ENCODE results near the gene RNF4. TPM values are rescaled to one million over a fixed set of nuclear protein-coding genes. Genes with fewer than 3 reads are reported as not detected.

RNF4 gene
- polyA plus RNA-seq, 3 donors = 63.6 to 71.0 (median 68.6) TPM

DNA sequence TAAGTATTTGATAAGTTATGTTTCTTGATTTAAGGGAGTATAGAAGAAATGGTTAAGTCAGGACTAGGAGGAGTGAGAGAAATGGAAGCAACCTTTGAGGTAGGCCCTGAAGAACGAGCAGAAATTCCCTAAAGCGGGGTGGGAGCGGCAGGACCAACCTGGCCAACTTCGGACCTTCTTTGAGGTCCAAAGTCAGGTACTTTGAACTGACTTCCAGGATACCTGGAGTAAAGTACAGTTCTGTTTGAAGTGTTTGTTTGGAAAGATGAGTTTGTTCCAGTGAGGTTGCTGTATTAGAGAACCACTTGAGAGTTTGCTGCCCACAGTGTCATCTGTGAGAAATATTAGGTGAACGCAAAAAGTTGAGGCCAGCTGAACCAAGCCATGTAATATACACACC, 11.7 kb downstream of the RNF4 start:
- DNase-seq (ENCODE audit: extremely low read depth in 1 of 11, low read depth in 9 of 11, low spot score in 4 of 11) = no peak

DNA sequence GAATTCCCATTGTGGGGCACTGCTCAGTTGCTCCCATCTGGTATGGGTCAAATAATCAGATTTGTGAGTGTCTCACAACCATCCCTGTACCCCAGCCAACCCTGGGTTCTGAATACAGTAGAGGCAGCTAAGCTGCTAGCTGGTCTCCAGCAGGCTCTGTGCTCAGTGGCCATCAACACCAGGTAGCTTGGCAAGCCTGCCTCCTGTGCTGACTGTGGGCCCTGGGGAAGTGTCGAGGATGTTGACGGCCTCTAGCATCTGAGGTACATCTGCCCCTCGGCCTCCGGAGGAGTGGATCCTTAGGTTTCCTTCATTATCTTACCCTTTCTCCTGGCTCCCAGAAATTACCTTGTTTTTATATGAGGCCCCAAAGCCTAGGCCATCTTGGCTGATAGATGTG, 13.3 kb downstream of the RNF4 start:
- no peak for DNase-seq (ENCODE audit: extremely low read depth in 1 of 11, low read depth in 9 of 11, low spot score in 4 of 11)

DNA sequence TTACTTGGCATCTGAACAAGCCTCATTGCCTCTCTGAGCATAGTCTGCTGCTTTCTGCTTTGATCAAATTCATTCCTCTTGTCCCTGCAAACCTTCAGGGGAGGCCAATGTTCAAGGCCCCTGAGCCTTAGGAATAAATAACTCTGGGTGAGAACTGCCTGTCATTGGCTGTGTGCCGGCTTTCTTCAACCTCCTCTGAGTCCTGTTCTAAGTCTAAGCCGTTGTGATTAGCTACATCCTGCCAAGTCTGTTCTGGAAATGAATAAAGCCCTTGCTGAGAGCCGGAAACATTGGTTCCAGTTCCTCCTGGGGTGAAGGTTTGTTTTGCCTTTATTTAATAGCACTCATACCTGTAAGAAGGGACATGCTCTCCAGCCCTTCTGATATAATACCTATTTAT, 13.8 kb downstream of the RNF4 start:
- DNase-seq (ENCODE audit: extremely low read depth in 1 of 11, low read depth in 9 of 11, low spot score in 4 of 11) = peak in 1 of 11 donors; percentile 22

DNA sequence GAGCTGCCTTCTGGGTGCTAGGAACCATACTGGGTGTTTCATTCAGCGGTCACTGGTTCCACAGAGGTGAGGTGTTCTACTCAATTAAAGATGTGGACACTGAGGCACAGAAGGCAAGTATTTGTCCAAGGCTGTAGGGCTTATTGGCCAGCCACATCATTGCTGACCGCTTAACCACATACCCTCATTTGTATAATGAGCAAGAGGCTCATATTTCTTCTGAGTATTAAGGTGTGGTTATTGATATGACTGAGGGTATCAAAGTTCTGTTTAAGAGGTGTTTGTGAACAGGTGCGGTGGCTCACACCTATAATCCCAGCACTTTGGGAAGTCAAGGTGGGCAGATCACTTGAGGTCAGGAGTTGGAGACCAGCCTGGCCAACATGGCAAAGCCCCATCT, 14.3 kb downstream of the RNF4 start:
- DNase-seq (ENCODE audit: extremely low read depth in 1 of 11, low read depth in 9 of 11, low spot score in 4 of 11) = no peak

DNA sequence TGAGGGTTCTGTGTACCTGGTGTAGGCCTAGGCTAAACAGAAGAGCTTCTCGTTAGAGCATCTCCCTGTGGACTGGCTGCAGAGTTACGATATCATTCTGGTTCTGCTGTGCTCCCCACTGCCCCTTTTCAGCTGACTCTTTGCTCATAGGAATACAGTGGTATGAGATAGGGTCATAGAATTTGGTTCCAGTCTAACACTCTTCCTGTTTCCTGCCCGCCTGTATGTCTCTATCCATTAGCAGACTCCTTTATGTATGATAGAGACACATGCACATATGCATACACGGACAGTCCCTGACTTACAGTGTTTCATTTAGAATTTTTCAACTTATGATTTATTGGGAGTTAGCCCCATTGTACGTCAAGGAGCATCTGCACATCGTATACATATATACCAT, 15.3 kb downstream of the RNF4 start:
- no peak for DNase-seq (ENCODE audit: extremely low read depth in 1 of 11, low read depth in 9 of 11, low spot score in 4 of 11)

DNA sequence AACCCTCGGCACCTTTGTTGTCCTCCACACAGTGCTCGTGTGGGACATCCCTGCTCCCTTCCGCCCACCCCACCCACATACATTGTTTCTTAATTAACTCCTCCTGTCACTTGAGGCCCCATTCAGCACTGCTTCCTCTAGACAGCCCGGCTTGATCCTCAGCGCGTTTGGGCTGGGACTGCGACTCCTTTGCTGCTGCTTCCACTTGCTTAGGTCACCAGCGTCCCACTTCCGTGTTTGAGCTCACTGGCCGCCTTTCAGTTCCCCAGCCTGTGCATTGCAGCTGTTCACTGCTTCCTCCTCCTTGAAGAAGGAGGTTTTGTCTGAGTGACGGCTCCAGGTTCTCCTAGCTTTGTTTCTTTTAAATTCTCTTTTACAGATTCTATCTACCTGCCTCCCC, 16.1 kb downstream of the RNF4 start:
- peak in 1 of 11 donors; percentile 24 for DNase-seq (ENCODE audit: extremely low read depth in 1 of 11, low read depth in 9 of 11, low spot score in 4 of 11)

DNA sequence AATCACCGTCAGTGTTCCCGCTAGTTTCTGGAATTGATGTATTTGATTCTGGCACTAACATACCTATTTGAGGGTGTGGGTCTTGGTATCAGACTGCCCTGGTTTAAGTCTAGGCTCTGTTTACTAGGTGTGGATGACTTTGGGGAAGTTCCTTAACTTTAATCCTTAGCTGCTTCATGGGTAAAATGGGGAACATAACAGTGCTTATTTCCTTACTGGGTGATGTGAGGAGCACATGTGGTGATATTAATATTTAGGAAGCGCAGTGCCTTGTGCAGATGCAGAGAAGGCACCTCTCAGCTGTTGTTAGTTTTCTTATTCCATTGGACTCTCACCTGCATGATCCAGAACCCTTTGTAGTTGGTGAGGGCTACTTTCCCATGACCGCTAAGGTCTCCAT, 17.1 kb downstream of the RNF4 start:
- no peak for DNase-seq (ENCODE audit: extremely low read depth in 1 of 11, low read depth in 9 of 11, low spot score in 4 of 11)

DNA sequence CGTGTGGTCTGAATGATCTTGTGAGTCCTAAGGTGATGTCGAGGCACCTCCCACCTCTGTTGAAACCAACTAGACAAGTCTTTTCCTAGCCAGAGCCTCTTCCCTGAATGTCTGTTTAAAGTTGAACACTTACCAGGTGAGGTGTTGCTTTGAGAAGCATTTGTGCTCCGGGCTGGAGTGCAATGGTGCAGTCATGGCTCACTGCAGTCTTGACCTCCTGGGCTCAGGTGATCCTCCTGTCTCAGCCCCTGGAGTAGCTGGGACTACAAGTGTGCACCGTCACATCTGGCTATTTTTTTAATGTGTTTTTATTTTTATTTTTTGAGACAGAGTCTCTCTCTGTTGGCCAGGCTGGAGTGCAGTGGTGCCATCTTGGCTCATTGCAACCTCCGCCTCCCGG, 18.1 kb downstream of the RNF4 start:
- no peak for DNase-seq (ENCODE audit: extremely low read depth in 1 of 11, low read depth in 9 of 11, low spot score in 4 of 11)

DNA sequence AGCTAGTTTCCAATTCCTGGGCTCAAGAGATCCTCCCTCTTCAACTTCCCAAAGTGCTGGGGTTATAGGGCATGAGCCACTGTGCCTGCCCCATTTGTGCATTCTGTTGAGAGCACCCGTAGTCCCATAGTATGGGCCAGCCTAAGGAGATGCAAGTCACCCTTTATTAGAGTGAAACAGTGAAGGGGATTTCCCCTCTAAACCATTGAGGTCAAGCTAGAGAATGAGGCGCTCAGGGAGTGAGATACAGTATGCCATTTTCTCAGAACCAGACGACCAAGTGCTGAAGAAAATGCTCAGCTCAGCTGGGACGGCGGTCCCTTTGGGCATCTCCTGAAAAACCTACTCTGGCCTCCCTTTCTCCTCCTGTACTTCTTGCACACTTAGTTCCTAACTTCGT, 18.7 kb downstream of the RNF4 start:
- no peak for DNase-seq (ENCODE audit: extremely low read depth in 1 of 11, low read depth in 9 of 11, low spot score in 4 of 11)

DNA sequence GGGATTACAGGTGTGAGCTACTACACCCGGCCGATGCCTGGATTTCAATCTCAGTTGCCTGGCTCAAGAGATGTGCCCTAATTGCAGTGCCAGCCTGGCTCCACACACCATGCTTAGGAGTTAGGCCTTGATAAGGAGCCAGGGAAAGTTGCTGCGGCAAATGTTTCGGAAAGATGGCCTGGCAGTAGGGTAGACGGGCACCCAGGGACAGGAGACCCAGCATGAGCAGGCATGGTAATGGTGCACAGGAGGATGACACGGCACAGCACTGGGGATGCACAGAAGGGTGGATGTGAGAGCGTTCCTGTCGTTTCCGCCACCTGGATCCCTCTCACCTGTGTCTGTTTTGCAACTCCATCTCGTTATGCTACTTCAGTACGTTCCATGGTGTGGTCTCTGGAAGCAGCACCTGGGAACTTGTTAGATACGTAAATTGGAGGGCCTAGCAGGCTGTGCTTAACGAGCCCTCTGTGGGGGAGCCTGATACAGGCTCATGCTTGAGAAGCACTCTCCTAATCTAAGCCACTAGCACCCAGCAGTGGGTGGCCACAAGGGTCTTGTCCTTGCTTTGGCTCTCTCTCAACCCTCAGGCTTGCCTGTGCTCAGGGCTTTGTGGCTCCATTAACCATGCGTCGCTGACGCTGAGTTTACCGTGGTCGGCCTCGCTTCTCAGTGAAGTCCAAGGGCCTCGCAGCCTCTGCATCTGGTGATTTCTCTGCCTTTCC, 20.3 kb downstream of the RNF4 start:
- DNase-seq (ENCODE audit: extremely low read depth in 1 of 11, low read depth in 9 of 11, low spot score in 4 of 11) = no peak

DNA sequence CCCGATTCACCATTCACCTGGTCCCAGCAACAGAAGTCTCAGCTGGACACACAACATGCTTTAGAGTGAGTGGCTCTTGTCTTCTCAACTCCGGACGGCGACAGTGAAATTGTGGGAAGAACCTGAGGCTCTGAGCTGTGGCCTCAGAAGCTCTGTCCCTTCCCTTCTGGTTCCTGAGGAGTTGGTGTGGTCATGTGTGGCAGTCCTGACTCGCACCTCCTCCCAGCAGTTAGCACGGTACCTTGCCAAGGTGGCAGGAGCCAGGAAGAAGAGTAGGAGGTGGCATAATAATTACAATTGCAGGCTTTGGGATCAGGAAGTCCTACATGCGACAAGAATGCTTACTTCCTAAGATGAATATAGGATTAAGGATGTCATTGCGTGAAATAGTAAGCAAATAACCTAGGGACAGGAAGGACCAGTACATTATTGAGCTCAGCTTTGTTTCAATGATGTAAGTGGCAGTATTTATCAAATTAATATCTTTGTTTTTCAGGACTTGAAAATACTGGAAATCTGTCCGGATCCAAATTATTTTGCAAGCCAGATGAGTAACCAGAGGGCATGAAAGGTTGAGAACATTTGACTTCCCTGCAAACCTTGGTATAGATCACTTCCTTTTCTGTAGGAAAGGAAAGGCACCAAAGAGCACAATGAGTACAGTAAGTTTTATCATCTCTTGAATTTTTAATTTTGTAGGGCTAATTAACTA, 21.1 kb downstream of the RNF4 start:
- DNase-seq (ENCODE audit: extremely low read depth in 1 of 11, low read depth in 9 of 11, low spot score in 4 of 11) = no peak

DNA sequence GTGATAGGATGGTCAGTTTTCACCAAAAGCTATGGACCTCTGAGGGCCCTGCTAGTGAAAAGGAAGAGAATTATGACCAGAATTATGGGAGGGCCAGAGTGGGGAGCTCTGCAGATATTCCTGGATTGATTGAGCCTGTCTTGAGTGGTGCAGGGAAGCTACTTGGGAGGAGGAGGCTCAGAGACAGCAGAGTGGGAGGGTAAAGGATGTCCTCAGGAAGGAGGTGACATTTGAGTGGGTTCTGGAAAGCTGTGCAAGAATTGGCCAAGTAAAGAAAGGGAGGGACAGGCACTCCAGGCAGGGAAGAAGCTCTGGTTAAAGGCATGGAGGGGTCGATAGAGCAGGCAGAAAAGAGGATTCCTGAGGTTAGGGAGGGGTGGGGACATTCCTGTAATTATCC, 24.1 kb downstream of the RNF4 start:
- DNase-seq (ENCODE audit: extremely low read depth in 1 of 11, low read depth in 9 of 11, low spot score in 4 of 11) = no peak

DNA sequence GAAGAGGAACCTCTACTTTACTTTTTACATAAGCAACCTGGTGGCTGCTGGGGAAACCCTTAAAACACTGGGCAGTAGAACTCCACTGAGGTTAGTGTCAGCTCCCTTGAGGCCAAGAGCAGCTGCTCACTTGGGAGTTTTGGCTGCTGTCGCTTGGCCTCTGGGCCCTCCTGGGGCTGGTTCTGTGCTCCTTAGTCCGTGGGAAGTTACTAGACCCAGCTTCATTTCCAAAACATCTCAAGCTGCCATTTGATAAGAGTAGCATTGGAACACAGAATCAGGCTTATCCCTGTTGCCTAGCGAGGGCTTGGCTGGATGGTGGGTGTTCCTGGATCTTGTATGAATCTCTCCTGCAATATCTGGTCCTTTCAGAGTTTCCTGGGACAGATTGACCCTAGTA, 26.1 kb downstream of the RNF4 start:
- DNase-seq (ENCODE audit: extremely low read depth in 1 of 11, low read depth in 9 of 11, low spot score in 4 of 11) = no peak

DNA sequence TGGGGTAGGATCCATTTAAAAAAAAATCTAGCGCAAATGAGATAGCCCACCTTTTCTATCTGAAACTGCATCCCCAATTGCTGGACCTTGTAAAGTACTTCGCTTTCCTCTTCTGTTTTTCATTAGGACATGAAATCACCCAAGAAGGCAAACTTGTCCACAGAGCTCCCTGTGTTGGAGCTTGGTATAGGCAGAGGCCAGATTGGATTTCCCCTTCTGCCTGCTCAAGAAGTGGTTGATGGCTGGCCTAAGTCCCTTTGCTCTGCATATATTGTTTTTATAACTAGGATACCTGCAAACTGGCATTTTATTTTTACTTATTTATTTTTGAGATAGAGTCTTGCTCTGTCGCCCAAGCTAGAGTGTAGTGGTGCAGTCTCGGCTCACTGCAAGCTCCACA, 28.4 kb downstream of the RNF4 start:
- no peak for DNase-seq (ENCODE audit: extremely low read depth in 1 of 11, low read depth in 9 of 11, low spot score in 4 of 11)

DNA sequence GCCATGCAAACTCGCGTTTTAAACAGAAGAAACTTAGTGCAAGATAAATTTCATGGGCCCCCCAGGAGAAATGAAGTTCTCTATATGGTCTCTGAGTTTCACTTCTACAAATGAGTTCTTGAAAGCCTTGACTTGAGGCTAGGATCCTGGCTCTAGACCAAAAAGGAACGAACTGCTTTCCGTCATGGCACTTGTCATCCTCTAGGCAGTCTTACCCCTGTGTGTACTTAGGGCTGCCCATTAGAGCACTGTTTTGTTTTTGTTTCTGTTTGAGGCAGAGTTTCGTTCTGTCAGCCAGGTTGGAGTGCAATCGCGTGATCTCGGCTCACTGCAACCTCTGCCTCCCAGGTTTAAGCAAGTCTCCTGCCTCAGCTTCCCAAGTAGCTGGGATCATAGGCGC, 29.0 kb downstream of the RNF4 start:
- no peak for DNase-seq (ENCODE audit: extremely low read depth in 1 of 11, low read depth in 9 of 11, low spot score in 4 of 11)

DNA sequence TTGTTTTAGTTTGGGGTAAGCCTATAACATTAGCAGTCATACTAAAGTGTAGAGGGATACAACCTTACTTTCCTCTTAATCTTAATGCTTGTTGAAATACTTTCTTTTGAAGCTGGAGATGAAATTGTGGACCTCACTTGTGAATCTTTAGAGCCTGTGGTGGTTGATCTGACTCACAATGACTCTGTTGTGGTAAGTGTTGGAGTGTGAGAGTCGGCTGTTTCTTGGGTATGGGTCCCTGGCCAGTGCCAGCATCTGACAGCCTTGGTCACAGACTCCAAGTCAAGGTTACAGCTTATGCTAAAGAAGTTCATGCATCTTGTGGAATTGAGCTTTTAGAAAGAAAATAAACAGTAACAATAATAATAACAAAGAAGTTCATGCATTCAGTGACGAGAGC, 31.6 kb downstream of the RNF4 start:
- no peak for DNase-seq (ENCODE audit: extremely low read depth in 1 of 11, low read depth in 9 of 11, low spot score in 4 of 11)

DNA sequence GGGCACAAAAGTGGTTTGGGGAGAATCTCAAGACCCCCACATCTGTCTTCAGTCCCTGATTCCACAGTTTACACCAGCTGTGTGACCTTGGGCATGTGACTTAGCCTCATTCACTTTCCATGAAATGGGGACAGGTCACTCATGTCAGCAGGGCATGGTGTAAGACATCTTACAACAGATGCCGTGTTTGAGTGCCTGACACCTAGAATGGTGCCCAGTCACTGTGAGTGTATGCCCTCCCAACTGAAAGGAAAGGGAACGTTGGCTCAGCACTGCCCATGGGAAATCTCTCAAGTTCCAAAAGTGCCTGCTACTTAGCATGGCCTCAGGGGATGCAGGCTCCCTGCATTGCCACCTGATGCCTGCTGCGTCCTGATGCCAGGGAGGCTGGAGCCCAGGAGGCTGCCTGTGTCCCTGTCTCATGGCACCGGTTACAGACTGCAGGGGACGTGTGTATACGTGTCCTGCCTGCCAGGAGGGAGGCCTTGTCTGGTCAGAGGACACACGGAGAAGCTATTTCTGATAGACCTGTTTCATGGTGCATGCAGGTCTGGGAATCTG, 32.2 kb downstream of the RNF4 start:
- DNase-seq (ENCODE audit: extremely low read depth in 1 of 11, low read depth in 9 of 11, low spot score in 4 of 11) = no peak

DNA sequence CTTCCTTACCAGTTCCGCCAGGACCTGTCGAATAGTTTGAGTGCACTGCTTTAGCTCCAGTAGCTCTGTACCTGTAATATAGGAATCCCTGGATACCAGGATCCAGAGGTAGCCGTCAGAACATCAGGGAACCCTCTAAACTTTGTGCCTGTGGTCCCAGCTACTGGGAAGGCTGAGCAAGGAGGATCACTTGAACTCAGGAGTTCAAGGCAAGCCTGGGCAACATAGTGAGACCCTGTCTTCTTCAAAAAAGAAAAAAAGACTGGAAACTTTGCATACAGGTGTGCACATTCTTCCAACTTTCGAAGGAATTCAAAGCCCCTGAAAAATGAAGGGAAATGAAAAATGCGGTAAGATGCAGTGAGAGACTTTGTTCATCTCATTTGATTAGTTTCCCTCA, 34.9 kb downstream of the RNF4 start:
- DNase-seq (ENCODE audit: extremely low read depth in 1 of 11, low read depth in 9 of 11, low spot score in 4 of 11) = no peak

DNA sequence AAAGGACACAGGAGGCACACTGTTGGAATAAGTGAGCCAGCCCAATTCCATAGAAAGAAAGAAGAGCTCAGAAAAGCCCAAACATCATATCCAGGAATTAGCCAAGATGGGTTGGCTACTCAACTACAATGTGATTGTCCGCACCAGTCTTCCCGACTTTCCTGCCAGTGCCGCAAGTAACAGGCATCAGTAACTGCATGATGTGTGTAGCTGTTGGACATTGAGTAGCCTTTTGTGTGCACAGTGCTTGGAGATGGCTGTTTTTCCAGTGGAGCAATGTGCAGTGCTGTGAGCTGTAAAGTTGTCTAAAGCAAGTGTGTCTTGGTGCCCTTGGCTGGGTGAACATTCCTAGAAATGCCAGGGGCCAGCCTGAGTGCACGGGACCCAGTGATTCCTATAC, 38.4 kb downstream of the RNF4 start:
- no peak for DNase-seq (ENCODE audit: extremely low read depth in 1 of 11, low read depth in 9 of 11, low spot score in 4 of 11)

DNA sequence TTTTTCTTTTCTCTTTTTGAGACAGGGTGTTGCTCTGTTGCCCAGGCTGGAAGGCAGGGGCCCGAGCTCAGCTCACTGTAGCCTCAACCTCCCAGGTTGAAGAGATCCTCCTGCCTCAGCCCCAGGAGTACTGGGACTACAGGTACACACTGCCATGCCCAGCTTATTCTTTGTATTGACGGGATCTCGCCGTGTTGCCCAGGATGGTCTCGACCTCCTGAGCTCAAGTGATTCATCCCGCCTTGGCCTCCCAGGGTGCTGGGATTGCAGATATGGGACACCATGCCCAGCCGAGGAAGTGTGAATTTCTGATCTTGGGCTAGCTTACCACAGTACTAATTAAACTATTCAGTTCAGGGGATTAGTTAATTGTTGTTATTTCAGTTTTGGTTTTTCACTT, 38.9 kb downstream of the RNF4 start:
- no peak for DNase-seq (ENCODE audit: extremely low read depth in 1 of 11, low read depth in 9 of 11, low spot score in 4 of 11)

Measured in renal cortex interstitium (tissue), 11 donors.